GDM1 (cell line): ENCODE measurements around the gene GRIK3.

Source experiments
- DNase-seq: peaks from one replicate; lab custom pipeline; 2025; lab: John Stamatoyannopoulos, UW

GRIK3 gene

DNA sequence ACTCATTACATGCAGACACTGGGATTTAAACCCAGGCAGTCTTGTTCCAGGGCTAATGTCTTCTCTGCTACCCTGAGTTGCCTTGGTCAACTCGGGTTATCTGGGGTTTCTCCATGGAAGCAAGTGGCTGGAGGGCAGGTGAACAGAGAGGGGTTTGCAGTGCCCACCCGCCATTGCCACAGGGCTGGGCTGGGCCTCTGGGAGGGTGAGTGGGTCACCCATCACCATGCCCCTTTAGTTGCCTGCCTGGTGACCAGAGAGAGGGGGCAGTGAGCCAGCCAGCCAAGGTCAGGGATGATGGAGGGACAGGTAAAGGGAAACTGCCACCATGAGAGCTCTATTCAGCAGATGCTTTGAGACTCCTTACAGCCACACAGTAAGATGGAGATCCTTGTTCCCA, 53.2 kb downstream of the GRIK3 start:
- DNase-seq, result no peak

GRCh38 chr1:36977731-36978406, 56.4 kb downstream of the GRIK3 start:
- DNase-seq, result no peak

GRCh38 chr1:36975642-36976041, 58.7 kb downstream of the GRIK3 start:
- no peak for DNase-seq

- DNase-seq, result no peak
Measured at GRCh38 chr1:36973056-36973455, 61.3 kb downstream of the GRIK3 start.

DNA sequence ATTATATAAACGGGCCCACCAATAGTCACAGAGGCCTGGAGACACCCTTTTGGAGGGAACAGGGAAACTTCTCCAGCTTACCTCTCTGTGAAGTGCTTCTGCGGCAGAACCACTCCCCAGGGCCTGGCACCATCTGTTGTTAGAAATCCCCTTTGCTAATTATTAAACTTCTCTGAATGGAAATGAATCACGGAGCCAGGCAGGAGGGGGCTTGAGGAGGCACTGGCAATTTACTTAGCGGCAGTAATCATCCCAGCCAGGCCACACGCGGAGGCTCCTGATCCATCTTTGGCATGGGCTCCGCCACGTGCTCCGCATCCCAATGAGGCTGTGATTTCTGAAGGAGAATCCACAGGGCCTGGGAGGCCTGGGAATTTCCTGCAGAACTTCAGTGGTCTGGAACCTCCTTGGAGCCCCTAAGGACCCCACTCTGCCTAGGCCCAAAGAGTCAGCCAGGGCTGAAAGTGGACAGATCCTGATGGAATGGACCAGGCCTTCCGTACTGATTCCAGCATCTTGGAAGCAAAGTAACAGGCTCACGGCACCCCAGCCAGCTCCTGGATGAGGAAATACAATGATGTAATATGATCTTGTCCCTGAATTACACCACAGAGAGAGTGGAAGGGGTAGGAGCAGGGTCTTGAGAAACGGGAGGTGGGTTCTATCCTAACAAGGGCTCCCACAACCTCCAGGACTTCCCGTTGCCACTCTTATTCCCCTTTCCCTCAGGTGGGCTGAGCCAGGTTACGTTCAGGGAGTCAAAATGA, 62.3 kb downstream of the GRIK3 start:
- DNase-seq, result no peak

GRCh38 chr1:36968730-36969129, 65.6 kb downstream of the GRIK3 start:
- DNase-seq, result no peak

DNA sequence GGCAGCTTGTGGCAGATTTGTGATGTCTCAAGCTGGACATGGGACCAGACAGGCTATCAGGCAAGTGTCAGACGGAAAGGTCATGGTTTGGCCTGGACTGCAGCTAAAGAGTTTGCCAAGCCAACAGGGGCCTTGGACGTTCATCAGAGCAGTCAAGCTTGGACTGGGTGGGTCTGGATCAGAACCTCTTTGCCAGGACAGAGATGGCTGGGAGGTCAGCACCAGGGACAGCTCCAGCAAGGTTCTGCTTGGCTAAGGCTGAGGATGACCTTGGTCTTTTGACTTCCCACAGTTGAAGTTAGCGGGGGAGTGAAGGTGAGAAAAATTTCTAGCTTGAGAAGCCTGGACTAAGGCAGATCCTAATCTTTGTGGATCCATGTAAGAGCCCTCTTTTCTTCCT, 68.1 kb downstream of the GRIK3 start:
- DNase-seq, result no peak

GRCh38 chr1:36965275-36966159, 68.8 kb downstream of the GRIK3 start:
- no peak for DNase-seq

DNA sequence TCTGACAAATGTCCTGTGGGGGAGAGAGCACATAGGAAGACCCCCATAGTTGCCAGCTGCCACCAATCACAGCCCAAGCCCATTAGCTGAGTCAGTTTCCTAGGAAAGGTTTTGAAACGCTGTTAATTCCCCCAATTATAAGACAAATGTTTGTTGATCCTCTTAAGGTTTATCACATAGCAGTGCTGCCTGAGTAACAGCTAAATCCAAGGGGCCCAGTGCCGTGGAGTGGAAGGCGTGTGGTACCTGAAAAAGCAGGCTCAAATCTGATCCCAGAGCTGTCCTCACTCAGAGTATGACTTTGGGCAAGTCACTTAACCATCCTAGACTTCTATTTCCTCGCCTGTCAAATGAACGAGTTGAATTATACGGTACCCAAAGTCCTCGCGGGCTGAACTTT, 69.5 kb downstream of the GRIK3 start:
- no peak for DNase-seq

DNA sequence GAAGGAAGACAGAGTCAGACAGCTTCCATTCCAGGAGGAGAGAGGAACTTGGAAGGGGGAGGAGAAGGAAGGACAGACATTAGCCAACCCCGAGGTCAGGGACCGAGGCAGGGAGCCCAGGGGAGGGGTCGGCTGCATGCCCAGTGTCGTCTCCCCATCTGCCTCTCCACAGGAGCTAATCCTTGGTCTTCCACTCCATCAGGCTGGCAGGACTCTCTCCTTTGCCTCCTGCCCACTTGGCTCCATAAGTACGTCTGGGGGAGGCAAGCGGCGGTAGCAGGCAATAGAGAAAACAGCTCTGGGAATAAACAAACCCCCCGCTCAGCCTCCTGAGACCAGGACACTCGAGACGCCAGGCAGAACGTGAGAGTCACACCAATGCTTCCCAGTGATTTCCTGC, 71.3 kb downstream of the GRIK3 start:
- no peak for DNase-seq

GRCh38 chr1:36961062-36961615, 73.2 kb downstream of the GRIK3 start:
- no peak for DNase-seq

DNA sequence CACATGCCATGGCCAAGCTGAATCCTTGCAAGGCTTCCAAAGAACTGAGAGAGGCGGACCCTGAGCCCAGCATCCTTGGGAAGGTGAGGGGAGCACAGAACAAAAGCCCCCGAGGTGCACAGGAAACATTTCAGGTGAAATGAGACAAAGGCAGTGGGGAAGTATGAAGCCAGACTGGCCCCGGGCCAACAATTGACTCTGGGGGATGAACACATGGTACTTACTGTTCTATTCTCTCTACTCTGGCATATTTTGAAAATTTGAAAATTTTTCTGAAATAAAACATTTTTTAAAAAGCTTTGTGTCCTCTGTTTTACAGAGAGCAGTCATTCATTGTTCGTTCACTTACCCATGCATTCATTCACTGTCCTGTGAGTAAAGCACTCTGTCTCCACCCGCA, 77.7 kb downstream of the GRIK3 start:
- no peak for DNase-seq

DNA sequence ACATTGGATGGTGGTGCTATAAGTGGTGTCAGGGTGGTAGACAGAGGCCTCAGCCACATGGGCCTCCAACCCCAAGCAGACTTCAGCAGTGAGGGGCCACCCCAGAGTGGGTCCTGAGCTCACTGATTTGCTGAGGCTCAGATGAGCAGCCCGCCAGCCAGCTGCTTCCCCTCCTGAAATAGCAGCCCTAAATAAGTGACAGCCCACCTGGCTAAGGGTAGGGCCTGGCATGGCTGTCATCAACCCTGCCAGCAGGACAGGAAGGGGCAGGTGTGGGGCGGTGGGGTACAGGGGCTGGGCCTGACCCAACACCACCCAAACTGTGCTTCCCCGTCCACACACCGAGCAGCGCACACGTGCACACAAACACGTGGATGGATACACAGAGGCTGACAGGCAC, 79.3 kb downstream of the GRIK3 start:
- DNase-seq, result no peak

DNA sequence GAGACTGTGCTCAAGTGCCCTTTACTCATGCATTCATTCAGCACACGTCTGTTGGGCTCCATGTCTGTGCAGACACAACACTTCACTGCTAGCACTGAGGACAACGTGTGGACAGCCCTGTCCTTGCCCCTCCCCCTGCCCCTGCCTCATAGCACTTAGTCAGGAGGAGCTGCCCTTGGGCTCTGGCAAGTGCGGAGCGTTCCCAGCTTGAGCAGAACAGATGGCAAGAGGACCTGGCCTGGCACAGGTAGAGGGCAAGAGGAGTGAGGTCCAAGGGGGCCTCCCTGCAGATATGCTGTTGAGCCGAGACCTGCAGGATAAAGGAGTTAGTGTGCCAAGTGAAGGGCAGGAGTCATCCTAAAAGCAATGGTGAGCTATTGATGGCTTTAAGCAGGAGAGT, 81.3 kb downstream of the GRIK3 start:
- DNase-seq, result no peak

DNA sequence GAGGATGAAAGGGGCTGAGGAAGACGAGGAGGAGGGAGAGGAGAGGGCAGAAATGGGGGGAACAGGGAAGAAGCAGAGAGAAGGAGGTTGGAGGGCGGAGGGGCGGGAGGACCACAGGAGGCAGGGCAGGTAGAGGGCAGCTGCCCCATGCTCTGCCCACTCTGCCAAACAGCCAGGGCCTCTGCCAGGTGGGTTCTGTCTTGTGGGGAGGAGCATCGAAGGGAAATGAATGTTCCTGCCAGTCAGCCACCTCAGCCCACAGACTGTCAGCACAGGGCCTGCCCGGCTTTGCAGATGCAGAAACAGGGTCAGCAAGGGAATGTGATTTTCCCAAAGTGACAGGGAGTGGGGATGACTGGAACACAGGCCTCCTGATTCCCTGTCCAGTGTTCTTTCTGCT, 82.6 kb downstream of the GRIK3 start:
- DNase-seq, result no peak

GRCh38 chr1:36951292-36951750, 83.0 kb downstream of the GRIK3 start:
- DNase-seq, result no peak

DNA sequence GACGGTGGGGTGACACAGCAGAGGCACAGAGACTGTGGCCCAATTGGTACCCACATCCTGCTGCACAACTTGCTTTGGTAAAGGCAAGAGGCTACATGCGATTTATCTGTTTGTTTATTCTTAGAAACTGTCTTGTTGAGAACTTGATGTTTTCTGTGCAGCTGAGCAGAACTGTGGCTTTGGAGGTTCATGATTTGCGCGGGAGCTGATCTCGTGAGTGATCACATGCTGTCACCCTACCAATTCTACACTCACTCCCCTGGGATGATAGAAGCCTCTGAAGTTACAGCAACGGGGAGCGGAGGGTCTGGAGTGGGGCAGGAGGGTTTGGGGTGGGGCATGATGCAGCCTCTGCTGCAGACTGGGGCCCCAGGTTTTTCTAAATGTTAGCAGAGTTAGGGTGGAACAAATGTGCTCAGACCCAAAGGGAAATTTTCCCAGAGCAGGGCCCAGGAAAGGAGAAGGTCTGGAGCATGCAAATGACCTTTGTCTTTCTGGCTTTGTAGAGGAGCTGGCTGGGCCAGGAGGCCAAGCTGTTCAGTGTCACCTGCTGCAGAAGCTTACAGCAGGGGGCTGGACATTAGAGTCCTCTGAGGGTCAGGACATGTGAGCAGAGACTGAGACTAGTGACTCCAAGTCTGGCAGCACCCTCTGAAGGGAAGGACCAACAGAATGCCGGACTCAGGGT, 83.6 kb downstream of the GRIK3 start:
- DNase-seq, result no peak

DNA sequence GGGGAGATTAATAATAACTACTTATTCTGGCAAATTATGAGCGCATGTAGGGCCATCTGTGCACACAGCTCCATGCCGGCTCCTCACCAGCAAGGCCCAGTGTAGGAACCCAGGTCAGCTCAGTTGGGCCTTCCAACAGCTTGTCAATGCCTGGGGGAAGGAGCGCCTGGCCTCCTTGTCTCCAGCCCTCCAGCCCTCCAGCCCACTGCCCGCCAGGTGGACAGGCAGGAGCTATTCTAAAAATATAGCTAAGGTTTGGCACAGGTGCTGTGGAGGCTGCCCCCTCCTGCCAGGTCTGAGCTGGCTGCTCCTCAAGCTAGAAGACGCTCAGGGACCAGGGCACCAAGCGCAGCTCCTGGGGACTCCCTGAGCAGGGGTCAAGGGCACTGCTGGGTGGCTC, 85.7 kb downstream of the GRIK3 start:
- DNase-seq, result no peak

- DNase-seq, result no peak
Measured at GRCh38 chr1:36948147-36948546, 86.2 kb downstream of the GRIK3 start.

DNA sequence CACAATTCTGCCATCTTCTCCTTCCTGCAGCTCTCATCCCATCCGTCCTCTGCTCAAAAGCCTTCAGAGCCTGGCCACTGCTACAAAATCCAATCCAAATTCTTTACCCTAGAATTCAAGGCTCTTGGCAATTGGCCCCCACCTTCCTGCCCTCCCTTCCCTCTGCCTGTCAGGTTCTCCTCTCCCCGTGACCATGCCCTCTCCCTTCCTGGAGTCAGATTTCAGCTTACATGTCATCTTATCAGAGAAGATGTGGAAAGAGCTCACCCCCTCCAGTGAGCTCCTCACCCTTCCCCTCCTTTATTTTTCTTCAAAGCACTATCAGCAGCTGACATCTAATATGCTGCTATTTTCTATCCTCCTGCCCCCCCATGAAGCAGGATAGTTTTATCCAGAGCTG, 86.9 kb downstream of the GRIK3 start:
- DNase-seq, result no peak

DNA sequence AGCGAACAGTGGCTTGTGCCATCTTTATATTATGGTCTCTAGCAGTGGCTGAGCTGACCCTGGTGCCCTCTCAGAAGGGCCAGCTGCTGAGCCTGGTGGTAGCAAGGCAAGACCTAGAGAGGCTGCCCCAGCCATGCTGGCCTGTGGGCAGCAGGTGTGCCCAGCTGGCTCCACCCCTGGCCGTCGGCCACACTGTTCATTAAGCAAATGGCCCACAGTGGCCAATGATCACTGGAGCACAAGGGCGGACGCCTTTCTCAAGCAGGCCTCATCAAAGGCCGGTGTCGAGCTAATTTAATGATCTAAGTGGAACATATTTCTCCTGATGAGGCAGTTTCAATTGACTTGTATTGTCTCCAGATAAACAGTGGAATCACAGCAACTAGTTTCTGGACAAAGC, 89.4 kb downstream of the GRIK3 start:
- DNase-seq, result no peak

- no peak for DNase-seq
Measured at GRCh38 chr1:36942148-36942547, 92.2 kb downstream of the GRIK3 start.
